Rectal smooth muscle tissue (tissue), 1 donor: ENCODE data around the gene APBA2.
"Not testable (repeated sequence)": the region's sequence is repeated elsewhere in the genome, so short reads cannot be mapped to it uniquely, and the experiment has no call there.

Experiments used
- H3K27ac ChIP-seq: one replicate; pipeline ENCODE4 v1.7.0; 2013; ENCODE audit warnings: low read depth, low read length, inconsistent platforms
- H3K27me3 ChIP-seq: one replicate; pipeline ENCODE4 v1.7.0; 2013; ENCODE audit warnings: low read length; ENCODE audit not compliant: control insufficient read depth, insufficient read depth
- H3K36me3 ChIP-seq: one replicate; pipeline ENCODE4 v1.7.0; 2013; ENCODE audit warnings: low read length; ENCODE audit not compliant: control insufficient read depth, insufficient read depth
- H3K4me1 ChIP-seq: one replicate; pipeline ENCODE4 v1.7.0; 2013; ENCODE audit warnings: low read length; ENCODE audit not compliant: control insufficient read depth, insufficient read depth
- H3K4me3 ChIP-seq: one replicate; pipeline ENCODE4 v1.7.0; 2013; ENCODE audit warnings: low read length
- H3K9ac ChIP-seq: one replicate; pipeline ENCODE4 v1.7.0; 2013; ENCODE audit warnings: low read length

The APBA2 gene

DNA sequence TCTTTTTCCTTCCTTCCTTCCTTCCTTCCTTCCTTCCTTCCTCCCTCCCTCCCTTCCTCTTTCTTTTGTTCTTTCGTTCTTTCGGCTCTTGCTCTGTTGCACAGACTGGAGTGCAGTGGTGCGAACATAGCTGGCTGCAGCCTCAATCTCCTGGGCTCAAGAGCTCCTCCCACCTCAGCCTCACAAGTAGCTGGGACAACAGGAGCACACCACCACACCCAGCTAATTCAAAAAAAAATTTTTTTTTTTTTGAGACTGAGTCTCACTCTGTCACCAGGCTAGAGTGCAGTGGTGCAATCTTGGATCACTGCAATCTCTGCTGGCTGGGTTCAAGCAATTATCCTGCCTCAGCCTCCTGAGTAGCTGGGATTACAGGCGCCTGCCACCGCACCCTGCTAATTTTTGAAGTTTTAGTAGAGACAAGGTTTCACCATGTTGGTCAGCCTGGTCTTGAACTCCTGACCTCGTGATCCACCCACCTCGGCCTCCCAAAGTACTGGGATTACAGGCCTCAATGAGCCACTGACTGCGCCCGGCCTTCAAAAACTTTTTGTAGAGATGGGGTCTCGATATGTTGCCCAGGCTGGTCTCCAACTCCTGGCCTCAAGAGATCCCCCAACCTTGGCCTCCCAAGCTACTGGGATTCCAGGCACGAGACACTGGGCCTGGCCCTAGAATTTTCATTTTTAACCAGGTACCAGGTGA, 24.0 kb upstream of the APBA2 start:
- H3K36me3 ChIP-seq, H3K27me3 ChIP-seq, H3K27ac ChIP-seq, H3K4me1 ChIP-seq, H3K9ac ChIP-seq, H3K4me3 ChIP-seq: not testable (repeated sequence)

GRCh38 chr15:28868744-28869345, 16.9 kb upstream of the APBA2 start:
- H3K9ac ChIP-seq, result no peak overlapping the region
- H3K27ac ChIP-seq, result no peak overlapping the region
- H3K4me1 ChIP-seq, result no peaks in the 10 kb centered on the region

GRCh38 chr15:28871168-28871567, 14.6 kb upstream of the APBA2 start:
- Histone ChIP-seq H3K27me3 (no peaks in the 10 kb centered on the region), H3K36me3 (no peaks in the 10 kb centered on the region), H3K9ac (no peak overlapping the region), H3K4me1 (no peaks in the 10 kb centered on the region), H3K27ac (no peak overlapping the region), H3K4me3 (no peak overlapping the region)

More at GRCh38 chr15:28868744-28869345, 16.9 kb upstream of the APBA2 start:
- H3K4me3 ChIP-seq, result no peak overlapping the region
- no peaks in the 10 kb centered on the region for H3K36me3 ChIP-seq
- H3K27me3 ChIP-seq, result no peaks in the 10 kb centered on the region

DNA sequence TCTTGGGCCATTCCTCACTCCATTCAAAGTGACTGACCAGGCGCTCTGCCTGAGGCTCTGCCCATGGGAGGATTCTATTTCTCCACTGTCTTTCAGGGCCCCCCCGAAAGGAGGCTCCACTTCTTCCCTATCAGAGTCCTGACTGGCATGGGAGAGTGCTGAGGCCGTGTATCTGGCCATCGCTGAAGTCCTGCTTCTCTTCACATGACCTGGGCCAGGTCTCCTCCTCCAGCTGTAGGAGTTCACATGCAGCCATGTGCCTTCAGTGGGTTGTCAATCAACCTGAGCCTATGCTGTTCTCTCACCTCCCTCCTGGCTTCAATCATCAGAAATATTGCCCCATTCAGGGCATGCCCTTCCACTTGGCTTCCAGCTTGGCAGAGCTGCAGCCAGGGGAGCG, 12.8 kb upstream of the APBA2 start:
- Histone ChIP-seq H3K4me3 (no peak overlapping the region), H3K4me1 (no peaks in the 10 kb centered on the region), H3K27me3 (no peaks in the 10 kb centered on the region), H3K27ac (no peak overlapping the region), H3K9ac (no peak overlapping the region), H3K36me3 (no peaks in the 10 kb centered on the region)

GRCh38 chr15:28873585-28874190, 12.1 kb upstream of the APBA2 start:
- no peak overlapping the region for H3K9ac ChIP-seq
- no peaks in the 10 kb centered on the region for H3K36me3 ChIP-seq
- no peak overlapping the region for H3K27ac ChIP-seq
- H3K27me3 ChIP-seq, result no peaks in the 10 kb centered on the region
- no peaks in the 10 kb centered on the region for H3K4me1 ChIP-seq
- no peak overlapping the region for H3K4me3 ChIP-seq

GRCh38 chr15:28875461-28876000, 10.2 kb upstream of the APBA2 start:
- Histone ChIP-seq H3K9ac (no peak overlapping the region), H3K27ac (no peak overlapping the region), H3K4me1 (no peaks in the 10 kb centered on the region), H3K36me3 (no peaks in the 10 kb centered on the region), H3K4me3 (no peak overlapping the region), H3K27me3 (no peaks in the 10 kb centered on the region)

DNA sequence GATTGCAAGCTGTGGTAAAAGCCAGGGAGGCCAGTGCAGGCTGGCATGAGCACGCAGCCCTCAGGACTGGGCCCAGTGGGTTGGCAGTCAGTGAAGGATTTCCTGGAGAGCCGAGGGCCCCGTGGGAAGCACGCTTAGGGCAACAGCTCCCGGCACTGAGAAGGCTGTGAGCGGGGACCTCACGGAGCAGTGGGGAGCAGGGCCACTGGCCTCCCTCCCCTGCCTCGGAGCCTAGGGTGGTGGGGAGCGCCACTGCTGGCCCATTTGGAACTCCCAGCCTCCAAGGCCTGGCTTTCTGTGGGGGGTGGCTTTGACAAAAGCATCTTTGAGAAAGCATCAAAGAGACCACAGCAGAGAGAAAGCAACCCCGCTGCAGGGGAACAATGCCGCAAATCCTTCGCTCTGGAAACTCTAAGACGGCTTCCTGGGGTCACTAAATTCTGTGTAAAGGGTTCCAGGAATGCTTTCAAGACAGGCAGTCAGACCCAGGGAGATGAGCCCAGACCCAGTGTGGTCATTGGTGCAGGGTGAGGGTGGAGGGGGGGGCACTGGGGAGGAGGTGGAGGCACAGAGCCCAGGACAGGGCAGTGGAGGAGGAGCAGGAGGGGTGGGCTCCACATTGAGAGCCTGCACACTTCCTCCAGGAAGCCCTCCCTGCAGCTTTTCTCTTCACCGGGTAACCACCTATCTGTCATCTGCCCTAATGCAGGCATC, 9.5 kb upstream of the APBA2 start:
- Histone ChIP-seq H3K36me3 (no peaks in the 10 kb centered on the region), H3K27me3 (no peaks in the 10 kb centered on the region), H3K4me3 (no peak overlapping the region), H3K27ac (no peak overlapping the region), H3K4me1 (no peaks in the 10 kb centered on the region), H3K9ac (no peak overlapping the region)

DNA sequence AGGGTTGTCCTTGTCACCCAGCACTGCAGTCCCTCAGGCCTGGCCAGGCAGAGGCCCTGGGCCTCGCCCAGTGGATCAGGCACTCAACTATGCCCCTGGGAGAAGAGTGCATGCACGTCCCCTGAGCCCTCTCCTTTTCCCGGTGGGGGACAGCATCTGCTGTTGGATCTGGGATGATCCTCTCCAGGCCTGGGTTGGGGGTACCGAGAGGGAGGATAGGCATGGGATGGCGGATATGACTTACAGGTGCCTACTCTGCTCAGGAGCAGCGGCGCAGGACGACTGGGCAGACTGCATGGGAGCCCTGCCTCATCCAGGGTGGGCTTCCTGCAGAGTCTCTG, 9.0 kb upstream of the APBA2 start:
- no peaks in the 10 kb centered on the region for H3K36me3 ChIP-seq
- H3K27me3 ChIP-seq, result no peaks in the 10 kb centered on the region
- H3K4me1 ChIP-seq, result no peaks in the 10 kb centered on the region
- H3K9ac ChIP-seq, result no peak overlapping the region
- no peak overlapping the region for H3K4me3 ChIP-seq
- H3K27ac ChIP-seq, result no peak overlapping the region

- Histone ChIP-seq H3K27me3 (no peaks in the 10 kb centered on the region), H3K4me1 (no peaks in the 10 kb centered on the region), H3K36me3 (no peaks in the 10 kb centered on the region), H3K27ac (no peak overlapping the region), H3K9ac (no peak overlapping the region), H3K4me3 (no peak overlapping the region)
These were observed 7.6 kb upstream of the APBA2 start for GRCh38 chr15:28878209-28878608.

DNA sequence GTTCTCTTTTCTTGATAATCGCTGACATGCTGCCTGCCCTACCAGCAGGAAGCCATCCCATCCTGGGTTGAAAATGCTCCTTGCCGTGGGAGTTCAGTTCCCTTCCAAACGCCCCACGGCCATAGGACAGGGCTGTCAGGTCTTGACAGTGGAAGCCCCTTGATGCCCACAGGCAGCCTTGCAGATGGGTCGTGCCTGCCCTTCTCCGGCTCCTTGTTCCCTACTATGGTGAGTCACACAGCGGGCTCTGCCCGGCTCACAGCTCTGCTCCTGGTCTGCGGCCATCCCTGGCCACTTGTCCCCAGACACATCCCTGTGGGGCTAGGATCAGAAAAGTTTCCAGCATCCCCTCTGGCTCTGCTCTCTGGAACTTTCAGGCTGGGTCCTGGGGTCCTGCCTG, 6.2 kb upstream of the APBA2 start:
- Histone ChIP-seq H3K4me3 (no peak overlapping the region), H3K4me1 (no peaks in the 10 kb centered on the region), H3K27me3 (peaks cover 2% of the 10 kb centered on the region), H3K36me3 (no peaks in the 10 kb centered on the region), H3K9ac (no peak overlapping the region), H3K27ac (no peak overlapping the region)

DNA sequence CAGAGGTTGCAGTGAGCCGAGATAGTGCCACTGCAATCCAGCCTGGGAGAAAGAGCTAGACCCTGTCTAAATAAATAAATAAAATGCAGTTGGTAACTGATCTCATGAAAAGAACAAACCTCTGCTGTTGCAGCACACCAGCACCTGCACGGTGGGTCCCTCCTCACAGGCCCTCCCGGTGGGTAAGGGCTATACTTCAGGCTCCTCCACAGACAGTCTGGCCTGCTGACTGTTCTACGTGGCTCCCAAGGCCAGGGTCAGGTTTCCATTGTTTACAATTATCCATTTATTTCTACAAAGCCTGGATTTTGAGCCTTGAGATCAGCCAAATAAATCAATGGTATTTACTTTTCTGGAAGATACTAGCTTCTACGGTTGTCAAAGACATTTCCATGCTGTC, 5.1 kb upstream of the APBA2 start:
- H3K4me1 ChIP-seq, result no peaks in the 10 kb centered on the region
- peaks cover 4% of the 10 kb centered on the region for H3K27me3 ChIP-seq
- no peak overlapping the region for H3K27ac ChIP-seq
- no peaks in the 10 kb centered on the region for H3K36me3 ChIP-seq
- H3K4me3 ChIP-seq, result no peak overlapping the region
- H3K9ac ChIP-seq, result no peak overlapping the region

DNA sequence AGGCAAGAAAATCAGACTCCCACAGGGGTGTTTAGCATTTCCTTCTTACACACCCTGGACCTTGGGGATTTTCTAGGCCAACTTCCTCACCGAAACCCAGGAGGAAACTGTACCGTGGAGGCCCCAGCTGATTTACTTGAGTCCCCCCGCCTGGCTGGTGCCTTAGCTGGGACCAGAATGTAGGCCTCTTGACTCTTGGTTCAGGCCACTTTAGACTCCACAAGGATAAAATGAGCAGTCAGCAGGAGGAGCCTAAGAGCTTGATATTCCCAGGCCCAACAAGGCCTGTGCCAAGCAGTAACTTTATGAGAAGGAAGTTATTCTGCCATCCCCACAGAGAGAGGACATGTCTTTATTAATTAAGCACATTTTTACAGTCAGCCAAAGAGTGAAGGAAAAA, 4.6 kb upstream of the APBA2 start:
- no peak overlapping the region for H3K9ac ChIP-seq
- no peaks in the 10 kb centered on the region for H3K36me3 ChIP-seq
- H3K27ac ChIP-seq, result no peak overlapping the region
- peaks cover 4% of the 10 kb centered on the region for H3K27me3 ChIP-seq
- no peak overlapping the region for H3K4me3 ChIP-seq
- no peaks in the 10 kb centered on the region for H3K4me1 ChIP-seq
